HEK293 (cell line): Measurements from ENCODE around the gene AMPD2.

ENCODE experiments used
- CTCF ChIA-PET: fragments of 350-600 bp; formaldehyde crosslinking; extraction: SDS; loops from one replicate; lab custom pipeline; 2021; ENCODE audit warnings: antibody characterized with exemption; lab: Yijun Ruan, JAX
- POLR2A ChIA-PET: fragments of 300-600 bp; formaldehyde crosslinking; extraction: SDS; loops from one replicate; lab custom pipeline; 2020; ENCODE audit warnings: antibody characterized with exemption, inconsistent platforms; lab: Yijun Ruan, JAX
- H3K27ac ChIP-seq: fragments of 200-500 bp; sonication (Bioruptor generic); 2 replicates; pipeline ENCODE4 v1.5.1; 2014; ENCODE audit warnings: low read depth, low read length, control low read depth, inconsistent platforms; ENCODE audit errors: extremely low read depth
- H3K36me3 ChIP-seq, 2 experiments: fragments of 200-500 bp in 1 of 2; sonication (Bioruptor generic) in 1 of 2; 1 replicate in 1 of 2; 2 replicates in 1 of 2; pipeline ENCODE4 v1.5.1; 2014 to 2017; ENCODE audit warnings: inconsistent platforms in 2 of 2, low read length in 2 of 2; ENCODE audit not compliant: control insufficient read depth in 2 of 2, insufficient read depth in 1 of 2
- H3K4me1 ChIP-seq: fragments of 200-500 bp; sonication (Bioruptor generic); 2 replicates; pipeline ENCODE4 v1.5.1; 2014; ENCODE audit warnings: mild to moderate bottlenecking, low read length, inconsistent platforms; ENCODE audit not compliant: control insufficient read depth, insufficient read depth
- H3K4me3 ChIP-seq: 2 replicates; pipeline ENCODE4 v1.5.1; 2011; ENCODE audit warnings: low read depth, mild to moderate bottlenecking, control low read depth, low read length, moderate library complexity
- H3K9me3 ChIP-seq: fragments of 200-500 bp; sonication (Bioruptor generic); 2 replicates; pipeline ENCODE4 v1.5.1; 2014; ENCODE audit warnings: low read depth, low read length, inconsistent platforms; ENCODE audit not compliant: control insufficient read depth, insufficient read depth
- CTCF ChIP-seq: fragments of 450-650 bp; formaldehyde crosslinking; IDR thresholded peaks from 2 replicates; pipeline ENCODE4 v1.5.1; 2016; ENCODE audit warnings: missing biosample characterization, missing genetic modification characterization
- KLF16 ChIP-seq: fragments of 450-650 bp; formaldehyde crosslinking; IDR thresholded peaks from 2 replicates; pipeline ENCODE4 v1.5.1; 2017; ENCODE audit warnings: missing biosample characterization, missing genetic modification characterization
- OSR2 ChIP-seq: fragments of 450-650 bp; formaldehyde crosslinking; IDR thresholded peaks from 2 replicates; pipeline ENCODE4 v1.5.1; 2016; ENCODE audit warnings: missing biosample characterization, missing genetic modification characterization
- PRDM1 ChIP-seq: fragments of 450-650 bp; formaldehyde crosslinking; IDR thresholded peaks from 2 replicates; pipeline ENCODE4; 2016; ENCODE audit warnings: missing biosample characterization, missing genetic modification characterization
- PRDM2 ChIP-seq: fragments of 450-650 bp; formaldehyde crosslinking; IDR thresholded peaks from 2 replicates; pipeline ENCODE4 v1.5.1; 2016; ENCODE audit warnings: missing biosample characterization, missing genetic modification characterization, borderline replicate concordance
- PRDM6 ChIP-seq: fragments of 450-650 bp; formaldehyde crosslinking; IDR thresholded peaks from 2 replicates; pipeline ENCODE4 v1.5.1; 2017; ENCODE audit warnings: missing biosample characterization, missing genetic modification characterization
- ZFHX2 ChIP-seq: fragments of 450-650 bp; formaldehyde crosslinking; conservative IDR thresholded peaks from 2 replicates; pipeline ENCODE4 v1.5.1; 2016; ENCODE audit warnings: missing biosample characterization, missing genetic modification characterization
- ZNF155 ChIP-seq: fragments of 450-650 bp; formaldehyde crosslinking; IDR thresholded peaks from 2 replicates; pipeline ENCODE4 v1.5.1; 2016; ENCODE audit warnings: missing biosample characterization, missing genetic modification characterization
- ZNF202 ChIP-seq: fragments of 450-650 bp; formaldehyde crosslinking; IDR thresholded peaks from 2 replicates; pipeline ENCODE4 v1.5.1; 2016; ENCODE audit warnings: missing biosample characterization, missing genetic modification characterization, borderline replicate concordance
- ZNF280D ChIP-seq: fragments of 450-650 bp; formaldehyde crosslinking; IDR thresholded peaks from 2 replicates; pipeline ENCODE4 v1.5.1; 2016; ENCODE audit warnings: missing biosample characterization, missing genetic modification characterization
- ZNF398 ChIP-seq: fragments of 450-650 bp; formaldehyde crosslinking; IDR thresholded peaks from 2 replicates; pipeline ENCODE4 v1.5.1; 2017; ENCODE audit warnings: missing biosample characterization, missing genetic modification characterization
- ZNF600 ChIP-seq: fragments of 450-650 bp; formaldehyde crosslinking; IDR thresholded peaks from 2 replicates; pipeline ENCODE4 v1.5.1; 2016; ENCODE audit warnings: missing biosample characterization, missing genetic modification characterization
- ZNF623 ChIP-seq: fragments of 450-650 bp; formaldehyde crosslinking; IDR thresholded peaks from 2 replicates; pipeline ENCODE4 v1.5.1; 2016; ENCODE audit warnings: missing biosample characterization, missing genetic modification characterization
- ZNF76 ChIP-seq: fragments of 450-650 bp; formaldehyde crosslinking; IDR thresholded peaks from 2 replicates; pipeline ENCODE4; 2016; ENCODE audit warnings: low read depth, missing biosample characterization, missing genetic modification characterization, borderline replicate concordance
- ZSCAN18 ChIP-seq: fragments of 450-650 bp; formaldehyde crosslinking; IDR thresholded peaks from 2 replicates; pipeline ENCODE4 v1.5.1; 2016; ENCODE audit warnings: missing biosample characterization, missing genetic modification characterization

Gene AMPD2

GRCh38 chr1:109595531-109595930 is 24.1 kb upstream of the AMPD2 start:
- no peaks in the 10 kb centered on the region for H3K9me3 ChIP-seq
- H3K36me3 ChIP-seq = peaks cover 3 to 61% of the 10 kb centered on the region in 2 experiments
- TF ChIP-seq ZNF398 (tag by site-specific recombination) (no peak), KLF16 (tag by site-specific recombination) (no peak), ZNF155 (tag by site-specific recombination) (no peak)
- no peak overlapping the region for H3K4me3 ChIP-seq
- ChIA-PET POLR2A (no interaction called here), CTCF (interaction anchor here (1.2 kb wide), 1 partner anchor 35 kb away, joined by 3 read pairs; no protein-coding TSS in a partner anchor)
- H3K27ac ChIP-seq = no peak overlapping the region
- no peaks in the 10 kb centered on the region for H3K4me1 ChIP-seq

- POLR2A ChIA-PET = interaction anchor here (1.4 kb wide), 1 partner anchor 49 kb away, joined by 3 read pairs; the partner anchor contains the start of gene GNAI3
- TF ChIP-seq PRDM6 (tag by site-specific recombination) = no peak
- no peak for TF ChIP-seq ZNF202 (tag by site-specific recombination)
- TF ChIP-seq PRDM2 (tag by site-specific recombination) = no peak
- TF ChIP-seq ZNF398 (tag by site-specific recombination) = no peak
- no peak for TF ChIP-seq CTCF (tag by site-specific recombination)
- no peak for TF ChIP-seq PRDM1 (tag by site-specific recombination)
- TF ChIP-seq ZNF76 (tag by site-specific recombination) = no peak
- TF ChIP-seq ZNF623 = no peak
- TF ChIP-seq ZSCAN18 (tag by site-specific recombination) = no peak
- TF ChIP-seq ZNF600 = no peak
- TF ChIP-seq ZNF280D (tag by site-specific recombination) = no peak
- no peak for TF ChIP-seq OSR2 (tag by site-specific recombination)
- no peak for TF ChIP-seq ZFHX2 (tag by site-specific recombination)
These were observed 21.5 kb upstream of the AMPD2 start for GRCh38 chr1:109598156-109598555.

More at GRCh38 chr1:109598156-109598555, 21.5 kb upstream of the AMPD2 start:
- CTCF ChIA-PET = interaction anchor here (0.6 to 1.6 kb wide), 7 partner anchors 12 to 493 kb away, joined by 3 to 6 read pairs (median 3); partner anchors contain the start of gene AHCYL1
- H3K9me3 ChIP-seq = no peaks in the 10 kb centered on the region
- peaks cover 3 to 37% of the 10 kb centered on the region in 2 experiments; a peak in 2 of 3 replicates for H3K36me3 ChIP-seq
- H3K4me3 ChIP-seq = no peak overlapping the region
- no peaks in the 10 kb centered on the region for H3K4me1 ChIP-seq
- H3K27ac ChIP-seq = no peak overlapping the region
